GM19238 (cell line): ENCODE data around the gene SOCS6.
"Not testable (repeated sequence)": the region's sequence is repeated elsewhere in the genome, so short reads cannot be mapped to it uniquely, and the experiment has no call there.

ENCODE experiments used
- DNase-seq: peaks from one replicate; pipeline ENCODE4 v3.0.0; 2011; ENCODE audit warnings: low spot score; ENCODE audit not compliant: insufficient read length

SOCS6 gene

GRCh38 chr18:70358105-70358406 lies 69.2 kb downstream of the SOCS6 start:
- DNase-seq: not testable (repeated sequence)

GRCh38 chr18:70359071-70359470 lies 70.2 kb downstream of the SOCS6 start:
- no peak for DNase-seq

- no peak for DNase-seq
These were observed 73.4 kb downstream of the SOCS6 start for GRCh38 chr18:70362258-70362657.

GRCh38 chr18:70363861-70364260 lies 75.0 kb downstream of the SOCS6 start:
- no peak for DNase-seq

- DNase-seq: no peak
These were observed 76.5 kb downstream of the SOCS6 start for GRCh38 chr18:70365361-70365760.

GRCh38 chr18:70366174-70366573 lies 77.3 kb downstream of the SOCS6 start:
- DNase-seq: no peak

- no peak for DNase-seq
These were observed 77.8 kb downstream of the SOCS6 start for GRCh38 chr18:70366670-70367069.

- not testable (repeated sequence) for DNase-seq
These were observed 78.5 kb downstream of the SOCS6 start for GRCh38 chr18:70367344-70367743.

GRCh38 chr18:70368903-70369302 lies 80.1 kb downstream of the SOCS6 start:
- DNase-seq: no peak

- DNase-seq: no peak
These were observed 82.2 kb downstream of the SOCS6 start for GRCh38 chr18:70370762-70371733.

GRCh38 chr18:70371908-70372307 lies 83.1 kb downstream of the SOCS6 start:
- no peak for DNase-seq

GRCh38 chr18:70372450-70373041 lies 83.7 kb downstream of the SOCS6 start:
- DNase-seq: no peak

- DNase-seq: no peak
These were observed 84.2 kb downstream of the SOCS6 start for GRCh38 chr18:70373042-70373519.

- no peak for DNase-seq
These were observed 85.3 kb downstream of the SOCS6 start for GRCh38 chr18:70374154-70374553.

- no peak for DNase-seq
These were observed 87.5 kb downstream of the SOCS6 start for GRCh38 chr18:70376137-70376913.

- DNase-seq: no peak
These were observed 88.0 kb downstream of the SOCS6 start for GRCh38 chr18:70376914-70377258.

- no peak for DNase-seq
These were observed 88.5 kb downstream of the SOCS6 start for GRCh38 chr18:70377317-70377799.

- DNase-seq: no peak
These were observed 89.2 kb downstream of the SOCS6 start for GRCh38 chr18:70377857-70378701.
